ENCODE data around the gene RNF19B.
A peak's percentile ranks its signal among the peaks of the same experiment; 100 is the strongest.
"Not testable (repeated sequence)": the region's sequence is repeated elsewhere in the genome, so short reads cannot be mapped to it uniquely, and the experiment has no call there.

The RNF19B gene

GRCh38 chr1:32983020-32983419 is 18.4 kb upstream of the RNF19B start:
- TF ChIP-seq CTCF (conservative IDR thresholded peaks at IDR 0.05) (no peak), ZFX (IDR thresholded peaks at IDR 0.05) (no peak)
- no peak overlapping the region for H3K27ac ChIP-seq

DNA sequence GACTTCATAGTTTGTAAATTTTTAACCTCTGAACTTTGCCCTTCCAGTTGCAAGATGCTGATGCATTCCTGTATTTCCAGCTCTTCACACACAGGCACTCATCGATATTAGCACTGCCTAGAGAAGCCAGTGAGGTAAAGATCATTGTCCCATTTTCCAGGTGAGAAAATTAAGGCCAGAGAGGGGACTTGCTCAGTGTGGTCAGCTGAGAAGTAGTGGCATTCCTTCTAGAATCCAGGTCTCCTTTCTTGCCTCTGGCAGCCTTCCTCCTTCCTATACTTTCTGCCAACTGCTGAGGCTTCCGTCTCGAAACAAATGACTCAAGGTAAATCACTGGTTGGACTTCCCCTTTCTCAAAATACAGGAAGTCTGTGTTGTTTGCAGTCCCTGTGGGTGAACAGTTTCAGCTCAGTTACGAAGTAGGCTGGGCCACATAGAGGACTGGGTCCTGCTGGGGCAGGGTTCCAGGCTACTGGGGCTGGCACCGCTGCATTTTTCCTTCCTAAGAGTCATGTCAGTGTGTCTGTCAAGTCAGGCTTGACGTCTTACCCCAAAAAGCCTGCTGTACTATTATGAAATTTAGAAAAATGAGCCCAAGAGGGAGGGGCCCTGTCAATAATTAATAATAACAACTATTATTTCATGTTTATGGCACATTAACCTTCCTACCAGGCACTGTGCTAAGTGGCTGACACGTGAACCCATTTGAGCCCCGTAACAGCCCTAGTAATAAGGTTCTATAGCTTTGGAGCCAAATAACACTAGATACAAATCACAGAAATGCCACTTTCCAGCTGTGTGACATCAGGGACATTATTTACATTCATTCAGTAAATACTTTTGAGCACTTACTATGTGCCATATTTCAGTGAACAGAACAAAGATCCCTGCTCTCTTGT is 16.6 kb upstream of the RNF19B start:
- peak overlapping the region; percentile 54 for H3K27ac ChIP-seq
- no peak for TF ChIP-seq ZFX (IDR thresholded peaks at IDR 0.05)
- TF ChIP-seq CTCF (conservative IDR thresholded peaks at IDR 0.05), result no peak

DNA sequence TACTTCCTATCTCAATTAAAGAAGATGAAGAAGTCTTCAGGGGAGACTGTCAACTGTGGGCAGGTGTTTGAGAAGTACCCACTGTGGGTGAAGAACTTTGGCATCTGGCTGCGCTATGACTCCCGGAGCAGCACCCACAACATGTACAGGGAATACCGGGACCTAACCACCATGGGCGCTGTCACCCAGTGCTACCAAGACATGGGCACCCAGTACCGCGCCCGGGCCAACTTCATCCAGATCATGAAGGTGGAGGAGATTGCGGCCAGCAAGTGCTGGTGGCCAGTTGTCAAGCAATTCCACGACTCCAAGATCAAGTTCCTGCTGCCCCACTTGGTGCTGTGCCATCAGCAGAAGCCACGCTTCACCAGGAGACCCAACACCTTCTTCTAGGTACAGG is 15.5 kb upstream of the RNF19B start:
- TF ChIP-seq CTCF (conservative IDR thresholded peaks at IDR 0.05) (no peak), ZFX (IDR thresholded peaks at IDR 0.05) (no peak)
- peak overlapping the region; percentile 54 for H3K27ac ChIP-seq

- no peak overlapping the region for H3K27ac ChIP-seq
These were observed 14.2 kb upstream of the RNF19B start for GRCh38 chr1:32978854-32979253.

DNA sequence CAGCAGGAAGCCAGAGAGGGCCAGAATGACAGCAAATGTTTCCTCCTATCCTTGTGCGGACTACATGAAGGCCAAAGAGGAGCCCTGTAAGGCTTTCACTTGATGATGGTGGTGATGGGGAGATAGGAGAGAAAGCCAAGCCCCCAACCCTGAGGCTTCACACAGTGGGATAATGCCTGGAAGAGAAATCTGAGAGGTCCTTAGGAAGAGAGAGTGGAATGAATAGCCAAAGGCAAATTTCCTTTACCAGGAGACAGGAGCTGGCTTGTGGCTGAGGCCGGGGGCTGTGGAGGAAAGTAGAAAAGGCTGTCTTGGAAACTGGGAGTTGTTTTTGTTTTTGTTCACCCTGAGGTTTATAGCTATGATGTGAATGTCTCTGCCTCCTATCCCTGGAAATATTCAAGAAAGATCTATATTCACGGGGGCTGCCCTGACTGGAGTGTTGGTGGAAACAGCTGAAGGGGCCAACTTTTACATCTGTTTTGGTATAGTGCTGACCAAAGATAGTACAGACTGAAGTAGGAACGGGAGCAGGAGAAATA is 13.0 kb upstream of the RNF19B start:
- H3K27ac ChIP-seq, result no peak overlapping the region
- TF ChIP-seq ZFX (IDR thresholded peaks at IDR 0.05) (no peak), CTCF (conservative IDR thresholded peaks at IDR 0.05) (no peak)

More at GRCh38 chr1:32978854-32979253, 14.2 kb upstream of the RNF19B start:
- no peak for TF ChIP-seq CTCF (conservative IDR thresholded peaks at IDR 0.05)
- no peak for TF ChIP-seq ZFX (IDR thresholded peaks at IDR 0.05)

DNA sequence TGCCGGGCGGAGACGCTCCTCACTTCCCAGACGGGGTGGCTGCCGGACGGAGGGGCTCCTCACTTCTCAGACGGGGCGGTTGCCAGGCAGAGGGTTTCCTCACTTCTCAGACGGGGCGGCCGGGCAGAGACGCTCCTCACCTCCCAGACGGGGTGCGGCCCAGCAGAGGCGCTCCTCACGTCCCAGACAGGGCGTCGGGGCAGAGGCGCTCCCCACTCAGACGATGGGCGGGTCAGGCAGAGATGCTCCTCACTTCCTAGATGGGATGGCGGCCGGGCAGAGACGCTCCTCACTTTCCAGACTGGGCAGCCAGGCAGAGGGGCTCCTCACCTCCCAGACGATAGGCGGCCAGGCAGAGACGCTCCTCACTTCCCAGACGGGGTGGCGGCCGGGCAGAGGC is 10.4 kb upstream of the RNF19B start:
- H3K27ac ChIP-seq, result not testable (repeated sequence)

GRCh38 chr1:32973458-32973857 is 8.8 kb upstream of the RNF19B start:
- H3K27ac ChIP-seq, result peak overlapping the region; percentile 46; the same call in 1 of the 2 replicates

- peak overlapping the region; percentile 46 for H3K27ac ChIP-seq
- TF ChIP-seq CTCF (conservative IDR thresholded peaks at IDR 0.05) (no peak), ZFX (IDR thresholded peaks at IDR 0.05) (no peak)
These were observed 8.3 kb upstream of the RNF19B start for GRCh38 chr1:32972814-32973428.

All from C4-2B (cell line).